NT2/D1 (cell line): ENCODE measurements around the gene KCTD10.

Source experiments
- SUZ12 ChIP-seq: IDR thresholded peaks from 2 replicates; pipeline ENCODE4 v1.6.1; 2011; ENCODE audit not compliant: insufficient read length, insufficient read depth; ENCODE audit errors: extremely low read depth
- YY1 ChIP-seq: IDR thresholded peaks from 2 replicates; pipeline ENCODE4 v1.6.1; 2011; ENCODE audit not compliant: insufficient read length, insufficient read depth
- ZNF274 ChIP-seq: IDR thresholded peaks from 2 replicates; pipeline ENCODE4 v1.6.1; 2011; ENCODE audit warnings: mild to moderate bottlenecking, low read depth, low read length

DNA sequence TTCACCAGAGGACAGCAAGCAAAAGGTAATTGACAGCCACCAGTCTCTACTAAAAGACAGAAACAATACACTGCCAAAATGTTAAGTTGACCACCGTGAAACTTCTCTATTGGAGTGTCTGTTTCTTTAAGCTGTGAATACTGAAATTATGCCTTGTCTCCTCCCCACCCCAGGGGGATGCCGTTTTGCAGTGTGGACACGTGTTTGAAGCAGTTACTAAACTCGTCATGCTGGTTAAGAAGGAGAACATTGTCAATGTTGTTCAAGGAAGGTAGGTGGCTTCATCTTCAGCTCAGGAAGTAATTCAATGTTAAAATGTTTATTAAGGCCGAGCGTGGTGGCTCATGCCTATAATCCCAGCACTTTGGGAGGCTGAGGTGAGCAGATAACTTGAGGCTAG lies 32.8 kb downstream of the KCTD10 start:
- TF ChIP-seq YY1 (no peak), ZNF274 (no peak), SUZ12 (no peak)
